K562 (cell line): Measurements from ENCODE around the gene DTNBP1. TPM values are rescaled to one million over a fixed set of nuclear protein-coding genes. Genes with fewer than 3 reads are reported as not detected.

Experiments used
- BHLHE40 ChIP-seq: IDR thresholded peaks from 2 replicates; pipeline ENCODE4 v1.6.1; 2011; ENCODE audit warnings: low read length, improper control_type of control experiment
- BMI1 ChIP-seq: fragments of 150-350 bp; IDR thresholded peaks from 2 replicates; pipeline ENCODE4 v1.6.1; 2014; ENCODE audit warnings: low read length
- HEY1 ChIP-seq: fragments of 250-450 bp; sonication (Bioruptor Pico); IDR thresholded peaks from 2 replicates; pipeline ENCODE4 v1.5.0; 2020; ENCODE audit warnings: mild to moderate bottlenecking, moderate library complexity, borderline replicate concordance
- NR4A1 ChIP-seq, 2 experiments: fragments of 250-450 bp in 1 of 2; fragments of 450-650 bp in 1 of 2; sonication (Bioruptor Pico) in 1 of 2; IDR thresholded peaks; 2 replicates each; pipeline versions ENCODE4 v1.4.0 to v1.6.1; 2016 to 2020; ENCODE audit warnings: mild to moderate bottlenecking in 2 of 2, missing compliant biosample characterization in 1 of 2, missing genetic modification characterization in 1 of 2, moderate library complexity in 1 of 2
- POLR3A ChIP-seq: IDR thresholded peaks from 2 replicates; pipeline ENCODE4 v1.6.1; 2011; ENCODE audit warnings: borderline replicate concordance, mild to moderate bottlenecking, moderate library complexity; ENCODE audit not compliant: insufficient read length, insufficient read depth; ENCODE audit errors: extremely low read depth
- SMAD4 ChIP-seq: fragments of 250-450 bp; sonication (Bioruptor Pico); conservative IDR thresholded peaks from 2 replicates; pipeline ENCODE4 v1.8.0; 2021; ENCODE audit warnings: inconsistent platforms, mild to moderate bottlenecking, moderate library complexity
- SRF ChIP-seq, 2 experiments: fragments of 250-450, 450-650 bp in 1 of 2; sonication (Bioruptor Pico) in 1 of 2; sonication (generic) in 1 of 2; formaldehyde crosslinking; IDR thresholded peaks; 2 replicates each; pipeline versions ENCODE4 v1.5.0 to v1.5.1; 2020 to 2022; ENCODE audit warnings: mild to moderate bottlenecking in 1 of 2, missing genetic modification reagents in 1 of 2
- TEAD1 ChIP-seq, 2 experiments: fragments of 450-650 bp in 1 of 2; sonication (generic) in 1 of 2; formaldehyde crosslinking; IDR thresholded peaks; 2 replicates each; pipeline versions ENCODE4 v1.4.0 to v1.8.0; 2020 to 2022; ENCODE audit warnings: mild to moderate bottlenecking in 2 of 2, missing genetic modification reagents in 1 of 2
- ZFP1 ChIP-seq: fragments of 450-650 bp; formaldehyde crosslinking; IDR thresholded peaks from 2 replicates; pipeline ENCODE4 v1.4.0; 2020; ENCODE audit warnings: mild to moderate bottlenecking, mixed read lengths
- ZKSCAN1 ChIP-seq: fragments of 150-350 bp; IDR thresholded peaks from 2 replicates; pipeline ENCODE4 v1.6.1; 2016; ENCODE audit warnings: low read depth, low read length
- ZNF282 ChIP-seq: sonication (generic); formaldehyde crosslinking; IDR thresholded peaks from 2 replicates; pipeline ENCODE4 v1.8.1; 2023; ENCODE audit warnings: missing genetic modification reagents
- polyA plus RNA-seq, 8 experiments: library from polyadenylated mRNA; depleted of rRNA in 4 of 8; stranded (reverse) in 5 of 8; unstranded in 3 of 8; fragments of >200 nt; fragmentation: Nextera tagmentation in 2 of 8; fragmentation: Illumina TruSeq in 1 of 8; extraction: Ambion mirVana in 2 of 8; extraction: Trizol in 1 of 8; gene quantifications; 2 replicates each; pipeline versions ENCODE4 v1.2.1 to v1.2.3, GENCODE V29; 2011 to 2014; ENCODE audit warnings: inconsistent platforms in 1 of 8, missing spikeins in 1 of 8
- total RNA-seq, 7 experiments: library from RNA; depleted of rRNA in 6 of 7; stranded (reverse); fragments of >200 nt in 6 of 7; fragmentation: Illumina TruSeq in 2 of 7; extraction: Trizol in 2 of 7; gene quantifications; 2 replicates each; pipeline versions ENCODE4 v1.2.1 to v1.2.3, GENCODE V29; 2011 to 2021; ENCODE audit warnings: low replicate concordance in 1 of 7
- TF ChIP-seq, protein P1 (sequence below): fragments of 450-650 bp; IDR thresholded peaks from 2 replicates; pipeline ENCODE4 v1.6.1; 2016; ENCODE audit warnings: mild to moderate bottlenecking
- TF ChIP-seq, protein P2 (sequence below): IDR thresholded peaks from 2 replicates; pipeline ENCODE4 v1.6.1; 2012; ENCODE audit warnings: low read depth, low read length, improper control_type of control experiment, borderline replicate concordance
- TF ChIP-seq, protein P3 (sequence below), 2 experiments: fragments of 450-650 bp; formaldehyde crosslinking in 1 of 2; IDR thresholded peaks; 2 replicates each; pipeline versions ENCODE4 v1.4.0 to v1.6.1; 2014 to 2020; ENCODE audit warnings: mild to moderate bottlenecking in 2 of 2, borderline replicate concordance in 1 of 2, low read depth in 1 of 2

Gene DTNBP1
- total and polyA plus RNA-seq, 9 of the 15 experiments (the other 6 are each of a cell fraction or from before 2014, with no cell fraction given), result 16.7 to 54.5 (median 21.4) TPM

DNA sequence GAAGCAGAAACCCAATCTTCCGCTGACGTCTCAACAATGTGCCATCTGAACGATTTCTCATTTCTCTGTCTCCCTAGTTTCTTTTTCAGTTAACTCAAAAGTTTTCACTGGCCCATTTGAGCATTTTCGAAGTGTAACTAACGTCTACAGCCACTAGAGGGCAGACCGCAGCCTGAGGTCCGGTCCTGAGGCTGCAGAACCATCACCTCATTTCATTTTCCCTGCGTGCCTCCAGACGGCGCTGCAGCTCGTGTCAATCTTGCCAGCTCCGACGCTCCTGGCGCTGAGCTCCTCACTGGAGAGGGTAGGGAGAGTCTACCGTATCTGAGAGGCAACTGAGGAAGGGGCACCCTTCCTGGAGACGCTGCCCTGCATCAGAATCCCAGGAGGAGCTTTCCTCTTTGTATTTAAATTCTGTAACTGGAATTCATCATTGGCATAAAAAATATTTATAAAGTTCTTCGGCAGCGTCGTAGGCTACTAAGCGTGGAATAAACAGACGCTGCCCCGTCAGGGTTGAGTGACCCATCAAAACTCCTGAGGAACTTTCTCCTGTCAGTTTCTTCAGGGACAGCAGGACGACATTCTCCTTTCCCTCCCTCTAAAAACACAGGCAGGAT lies 28.5 kb upstream of the DTNBP1 start (continued):
- TF ChIP-seq, protein P1, sequence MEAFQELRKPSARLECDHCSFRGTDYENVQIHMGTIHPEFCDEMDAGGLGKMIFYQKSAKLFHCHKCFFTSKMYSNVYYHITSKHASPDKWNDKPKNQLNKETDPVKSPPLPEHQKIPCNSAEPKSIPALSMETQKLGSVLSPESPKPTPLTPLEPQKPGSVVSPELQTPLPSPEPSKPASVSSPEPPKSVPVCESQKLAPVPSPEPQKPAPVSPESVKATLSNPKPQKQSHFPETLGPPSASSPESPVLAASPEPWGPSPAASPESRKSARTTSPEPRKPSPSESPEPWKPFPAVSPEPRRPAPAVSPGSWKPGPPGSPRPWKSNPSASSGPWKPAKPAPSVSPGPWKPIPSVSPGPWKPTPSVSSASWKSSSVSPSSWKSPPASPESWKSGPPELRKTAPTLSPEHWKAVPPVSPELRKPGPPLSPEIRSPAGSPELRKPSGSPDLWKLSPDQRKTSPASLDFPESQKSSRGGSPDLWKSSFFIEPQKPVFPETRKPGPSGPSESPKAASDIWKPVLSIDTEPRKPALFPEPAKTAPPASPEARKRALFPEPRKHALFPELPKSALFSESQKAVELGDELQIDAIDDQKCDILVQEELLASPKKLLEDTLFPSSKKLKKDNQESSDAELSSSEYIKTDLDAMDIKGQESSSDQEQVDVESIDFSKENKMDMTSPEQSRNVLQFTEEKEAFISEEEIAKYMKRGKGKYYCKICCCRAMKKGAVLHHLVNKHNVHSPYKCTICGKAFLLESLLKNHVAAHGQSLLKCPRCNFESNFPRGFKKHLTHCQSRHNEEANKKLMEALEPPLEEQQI, result peak; percentile 89
- TF ChIP-seq ZFP1 (CRISPR knock-in tag) (no peak), TEAD1 (CRISPR knock-in tag; IDR thresholded peaks at IDR 0.05) (peak; percentile 12 to 91; a peak in 1 of 4 replicates), HEY1 (CRISPR knock-in tag) (0 out of 2 replicates have a peak, but pooled peaks have one; percentile 30), ZKSCAN1 (peak; percentile 73; the same call in 1 of the 2 replicates), SMAD4 (peak; percentile 49; the same call in 1 of the 2 replicates), ZNF282 (CRISPR knock-in tag) (no peak), BMI1 (no peak), NR4A1 (CRISPR knock-in tag; IDR thresholded peaks at IDR 0.05) (no peak), NR4A1 (tag; IDR thresholded peaks at IDR 0.05) (0 out of 2 replicates have a peak, but pooled peaks have one; percentile 38), BHLHE40 (peak; percentile 64), POLR3A (no peak), SRF (CRISPR knock-in tag; IDR thresholded peaks at IDR 0.05) (0 out of 4 replicates have a peak, but pooled peaks of 1 of the 2 experiments have one; percentile 25)
- TF ChIP-seq, protein P2, sequence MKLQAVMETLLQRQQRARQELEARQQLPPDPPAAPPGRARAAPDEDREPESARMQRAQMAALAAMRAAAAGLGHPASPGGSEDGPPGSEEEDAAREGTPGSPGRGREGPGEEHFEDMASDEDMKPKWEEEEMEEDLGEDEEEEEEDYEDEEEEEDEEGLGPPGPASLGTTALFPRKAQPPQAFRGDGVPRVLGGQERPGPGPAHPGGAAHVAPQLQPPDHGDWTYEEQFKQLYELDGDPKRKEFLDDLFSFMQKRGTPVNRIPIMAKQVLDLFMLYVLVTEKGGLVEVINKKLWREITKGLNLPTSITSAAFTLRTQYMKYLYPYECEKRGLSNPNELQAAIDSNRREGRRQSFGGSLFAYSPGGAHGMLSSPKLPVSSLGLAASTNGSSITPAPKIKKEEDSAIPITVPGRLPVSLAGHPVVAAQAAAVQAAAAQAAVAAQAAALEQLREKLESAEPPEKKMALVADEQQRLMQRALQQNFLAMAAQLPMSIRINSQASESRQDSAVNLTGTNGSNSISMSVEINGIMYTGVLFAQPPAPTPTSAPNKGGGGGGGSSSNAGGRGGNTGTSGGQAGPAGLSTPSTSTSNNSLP, result no peak
- TF ChIP-seq, protein P3, sequence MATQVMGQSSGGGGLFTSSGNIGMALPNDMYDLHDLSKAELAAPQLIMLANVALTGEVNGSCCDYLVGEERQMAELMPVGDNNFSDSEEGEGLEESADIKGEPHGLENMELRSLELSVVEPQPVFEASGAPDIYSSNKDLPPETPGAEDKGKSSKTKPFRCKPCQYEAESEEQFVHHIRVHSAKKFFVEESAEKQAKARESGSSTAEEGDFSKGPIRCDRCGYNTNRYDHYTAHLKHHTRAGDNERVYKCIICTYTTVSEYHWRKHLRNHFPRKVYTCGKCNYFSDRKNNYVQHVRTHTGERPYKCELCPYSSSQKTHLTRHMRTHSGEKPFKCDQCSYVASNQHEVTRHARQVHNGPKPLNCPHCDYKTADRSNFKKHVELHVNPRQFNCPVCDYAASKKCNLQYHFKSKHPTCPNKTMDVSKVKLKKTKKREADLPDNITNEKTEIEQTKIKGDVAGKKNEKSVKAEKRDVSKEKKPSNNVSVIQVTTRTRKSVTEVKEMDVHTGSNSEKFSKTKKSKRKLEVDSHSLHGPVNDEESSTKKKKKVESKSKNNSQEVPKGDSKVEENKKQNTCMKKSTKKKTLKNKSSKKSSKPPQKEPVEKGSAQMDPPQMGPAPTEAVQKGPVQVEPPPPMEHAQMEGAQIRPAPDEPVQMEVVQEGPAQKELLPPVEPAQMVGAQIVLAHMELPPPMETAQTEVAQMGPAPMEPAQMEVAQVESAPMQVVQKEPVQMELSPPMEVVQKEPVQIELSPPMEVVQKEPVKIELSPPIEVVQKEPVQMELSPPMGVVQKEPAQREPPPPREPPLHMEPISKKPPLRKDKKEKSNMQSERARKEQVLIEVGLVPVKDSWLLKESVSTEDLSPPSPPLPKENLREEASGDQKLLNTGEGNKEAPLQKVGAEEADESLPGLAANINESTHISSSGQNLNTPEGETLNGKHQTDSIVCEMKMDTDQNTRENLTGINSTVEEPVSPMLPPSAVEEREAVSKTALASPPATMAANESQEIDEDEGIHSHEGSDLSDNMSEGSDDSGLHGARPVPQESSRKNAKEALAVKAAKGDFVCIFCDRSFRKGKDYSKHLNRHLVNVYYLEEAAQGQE (IDR thresholded peaks at IDR 0.05; ENCODE audit: borderline replicate concordance), result peak; percentile 98
- TF ChIP-seq, protein P3 (CRISPR knock-in tag; IDR thresholded peaks at IDR 0.05; ENCODE audit: low read depth), result no peak
